Panc1 (cell line): ENCODE data around the gene GPN3. TPM values are rescaled to one million over a fixed set of nuclear protein-coding genes. Genes with fewer than 3 reads are reported as not detected.
A peak's percentile ranks its signal among the peaks of the same experiment; 100 is the strongest.

ENCODE experiments used
- ATAC-seq: fragments of 200-7000 bp; cut with Tn5 transposase; 2 replicates; pipeline ENCODE4 v1.9.1; 2020; ENCODE audit warnings: mild to moderate bottlenecking, moderate library complexity
- BruUV-seq: library from RNA; stranded (reverse); fragments of 400-500 nt; replicated peaks from 2 replicates; lab custom pipeline; 2021; lab: Mats Ljungman, UMichigan
- CTCF ChIA-PET: fragments of 300-600 bp; sonication (Branson Sonifier 250); formaldehyde crosslinking; loops from one replicate; lab custom pipeline; 2022; ENCODE audit warnings: antibody characterized with exemption; lab: Charles Lee
- POLR2A ChIA-PET: fragments of 300-600 bp; sonication (Branson Sonifier 250); formaldehyde crosslinking; loops from one replicate; lab custom pipeline; 2022; ENCODE audit warnings: antibody characterized with exemption; lab: Charles Lee
- DNase-seq: peaks from one replicate; pipeline ENCODE4 v3.0.0-alpha.2; 2010; ENCODE audit warnings: low read depth, low spot score
- H3K27ac ChIP-seq: 2 replicates; pipeline ENCODE4 v1.5.1; 2011; ENCODE audit warnings: mild to moderate bottlenecking, low read length, inconsistent platforms
- H3K27me3 ChIP-seq: fragments of 200-500 bp; sonication (Bioruptor generic); 2 replicates; pipeline ENCODE4 v1.6.0; 2014; ENCODE audit warnings: low read length, inconsistent platforms; ENCODE audit not compliant: control insufficient read depth, insufficient read depth
- H3K36me3 ChIP-seq: fragments of 200-500 bp; sonication (Bioruptor generic); 2 replicates; pipeline ENCODE4 v1.5.1; 2014; ENCODE audit warnings: inconsistent platforms, mild to moderate bottlenecking, low read length, moderate library complexity; ENCODE audit not compliant: control insufficient read depth, insufficient read depth
- H3K4me1 ChIP-seq: 2 replicates; pipeline ENCODE4 v1.5.1; 2011; ENCODE audit warnings: inconsistent platforms, mild to moderate bottlenecking, low read length, moderate library complexity; ENCODE audit not compliant: control insufficient read depth, insufficient read depth
- H3K4me3 ChIP-seq, 2 experiments: 2 replicates each; pipeline ENCODE4 v1.5.1; 2011 to 2012; ENCODE audit warnings: low read depth in 2 of 2, low read length in 2 of 2, mild to moderate bottlenecking in 2 of 2, inconsistent platforms in 1 of 2, moderate library complexity in 1 of 2
- H3K9me3 ChIP-seq: fragments of 200-500 bp; sonication (Bioruptor generic); 2 replicates; pipeline ENCODE4 v1.5.1; 2014; ENCODE audit warnings: low read depth, mild to moderate bottlenecking, inconsistent platforms, low read length, moderate library complexity; ENCODE audit not compliant: control insufficient read depth, insufficient read depth
- POLR2AphosphoS5 ChIP-seq: IDR thresholded peaks from 2 replicates; pipeline ENCODE4 v1.6.1; 2012; ENCODE audit warnings: mild to moderate bottlenecking, low read depth, low read length, moderate library complexity
- REST ChIP-seq, 2 experiments: IDR thresholded peaks; 2 replicates each; pipeline ENCODE4 v1.6.1; 2011 to 2012; ENCODE audit warnings: low read depth in 2 of 2, control low read depth in 1 of 2, low read length in 1 of 2, mild to moderate bottlenecking in 1 of 2, moderate library complexity in 1 of 2; ENCODE audit not compliant: insufficient read depth in 1 of 2
- SIN3A ChIP-seq: IDR thresholded peaks from 2 replicates; pipeline ENCODE4 v1.6.1; 2012; ENCODE audit warnings: low read depth, mild to moderate bottlenecking, low read length, moderate library complexity, borderline replicate concordance; ENCODE audit not compliant: insufficient read depth
- in situ Hi-C: cut with HindIII; loops from 2 replicates; pipeline ENCODE4 v1.10.0; 2016; ENCODE audit warnings: low sequenced_read_pairs, low pct_unique_long_range_greater_than_20kb
- intact Hi-C: fragments of 100-400 bp; cut with micrococcal nuclease; formaldehyde crosslinking; loops from one replicate; pipeline ENCODE4 v1.10.0; 2022; ENCODE audit not compliant: unreplicated experiment
- total RNA-seq: library from RNA; stranded (reverse); gene quantifications from one replicate; pipeline ENCODE4 v1.2.1, GENCODE V29; 2021; ENCODE audit not compliant: unreplicated experiment

GPN3 gene
- total RNA-seq, 1 experiment from 2014 or later, result 39.0 TPM

- Histone ChIP-seq H3K27me3 (no peaks in the 10 kb centered on the region), H3K36me3 (peaks cover 6% of the 10 kb centered on the region; the same call in 1 of the 2 replicates), H3K4me3 (peak within 1 kb of the TSS; percentile 92 to 97), H3K9me3 (no peaks in the 10 kb centered on the region), H3K27ac (peak within 1 kb of the TSS; percentile 100), H3K4me1 (peaks cover 9% of the 10 kb centered on the region)
- TF ChIP-seq SIN3A (peak; percentile 5; the same call in 1 of the 2 replicates), POLR2AphosphoS5 (peak; percentile 62), REST (IDR thresholded peaks at IDR 0.05; ENCODE audit: insufficient read depth in 1 of 2, low read depth in 2 of 2, low read length in 1 of 2) (no peak; a peak in 1 of 4 replicates)
- CTCF ChIA-PET, result no interaction called here
- DNase-seq, result peak; percentile 43
- TSS peak; percentile 91 for BruUV-seq
- POLR2A ChIA-PET, result no interaction called here
- ATAC-seq, result peak; percentile 94
- intact Hi-C loops, result no loop called here
- in situ Hi-C loops, result no loop called here
Observed at GRCh38 chr12:110403146-110403975, 64.7 kb downstream of the GPN3 start, which contains the start of gene ANAPC7. TSS of gene ANAPC7 (minus strand) at chr12:110403708. CDS start at chr12:110403627, 81 bp downstream.

Other genes starting within 250 kb of the GPN3 start
- gene ATP2A2, start 187.0 kb downstream of the GPN3 start, total RNA-seq, result 286 TPM
- 85.8 TPM for gene ANAPC7, start 64.5 kb downstream of the GPN3 start, total RNA-seq
- 319 TPM for gene ARPC3, start 17.9 kb downstream of the GPN3 start, total RNA-seq
- 22.3 TPM for gene FAM216A, start 588 bp upstream of the GPN3 start, total RNA-seq
- 128 TPM for gene VPS29, start 33.9 kb upstream of the GPN3 start, total RNA-seq
- 0.98 TPM for gene RAD9B, start 34.1 kb upstream of the GPN3 start, total RNA-seq
- gene PPTC7, start 115.1 kb upstream of the GPN3 start, total RNA-seq, result 18.4 TPM
- 28.5 TPM for gene TCTN1, start 145.9 kb upstream of the GPN3 start, total RNA-seq
- gene HVCN1, start 220.9 kb upstream of the GPN3 start, total RNA-seq, result 0.87 TPM